WTC11 (cell line): ENCODE data around the gene TMEM179. TPM values are rescaled to one million over a fixed set of nuclear protein-coding genes. Genes with fewer than 3 reads are reported as not detected.
A peak's percentile ranks its signal among the peaks of the same experiment; 100 is the strongest.

Source experiments
- ATAC-seq: fragments of 200-7000 bp; cut with Tn5 transposase; 2 replicates; pipeline ENCODE4 v1.10.0; 2021; ENCODE audit warnings: mild to moderate bottlenecking, moderate library complexity
- CTCF ChIA-PET: fragments of 300-600 bp; sonication (Branson Sonifier 250); formaldehyde crosslinking; loops from one replicate; lab custom pipeline; 2021; ENCODE audit warnings: antibody characterized with exemption; lab: Charles Lee
- POLR2A ChIA-PET: fragments of 350-600 bp; sonication (Branson Sonifier 250); formaldehyde crosslinking; loops from one replicate; lab custom pipeline; 2021; ENCODE audit warnings: antibody characterized with exemption; lab: Charles Lee
- DNase-seq: peaks from one replicate; pipeline ENCODE4 v3.0.0; 2021; ENCODE audit warnings: low spot score
- H3K27ac Mint-ChIP-seq: 2 replicates; pipeline ENCODE4 v1.8.0; 2021; ENCODE audit warnings: mixed read lengths
- H3K27me3 Mint-ChIP-seq: 2 replicates; pipeline ENCODE4 v1.8.0; 2021; ENCODE audit warnings: low read depth, mild to moderate bottlenecking, moderate library complexity, mixed read lengths
- H3K36me3 Mint-ChIP-seq: 2 replicates; pipeline ENCODE4 v1.8.0; 2021; ENCODE audit warnings: mixed read lengths
- H3K4me1 Mint-ChIP-seq: 2 replicates; pipeline ENCODE4 v1.8.0; 2022; ENCODE audit warnings: mixed read lengths
- H3K4me3 Mint-ChIP-seq: 2 replicates; pipeline ENCODE4 v1.8.0; 2021; ENCODE audit warnings: mild to moderate bottlenecking, moderate library complexity, mixed read lengths
- H3K9me3 Mint-ChIP-seq: 2 replicates; pipeline ENCODE4 v1.8.0; 2021; ENCODE audit warnings: mixed read lengths
- AFF4 ChIP-seq: sonication (generic); formaldehyde crosslinking; IDR thresholded peaks from 2 replicates; pipeline ENCODE4 v1.8.1; 2023; ENCODE audit warnings: mild to moderate bottlenecking, missing genetic modification reagents, borderline replicate concordance
- CREM ChIP-seq: sonication (generic); formaldehyde crosslinking; IDR thresholded peaks from 2 replicates; pipeline ENCODE4 v1.8.1; 2022; ENCODE audit warnings: mild to moderate bottlenecking, missing genetic modification reagents, moderate library complexity
- ETV6 ChIP-seq: sonication (generic); formaldehyde crosslinking; IDR thresholded peaks from 2 replicates; pipeline ENCODE4 v1.8.1; 2022; ENCODE audit warnings: mild to moderate bottlenecking, missing genetic modification reagents
- HMGXB4 ChIP-seq: sonication (generic); formaldehyde crosslinking; IDR thresholded peaks from 2 replicates; pipeline ENCODE4 v1.8.1; 2023; ENCODE audit warnings: mild to moderate bottlenecking, moderate library complexity, missing genetic modification reagents
- KAT7 ChIP-seq: sonication (generic); formaldehyde crosslinking; IDR thresholded peaks from 2 replicates; pipeline ENCODE4 v1.8.1; 2023; ENCODE audit warnings: missing genetic modification reagents, mild to moderate bottlenecking, borderline replicate concordance
- NFATC4 ChIP-seq: fragments of 250-450 bp; sonication (Bioruptor Pico); IDR thresholded peaks from 2 replicates; pipeline ENCODE4 v1.9.0; 2021; ENCODE audit warnings: mild to moderate bottlenecking
- NR2C2 ChIP-seq: sonication (generic); formaldehyde crosslinking; IDR thresholded peaks from 2 replicates; pipeline ENCODE4 v1.8.0; 2022; ENCODE audit warnings: mild to moderate bottlenecking, missing genetic modification reagents
- SMAD3 ChIP-seq: sonication (generic); formaldehyde crosslinking; IDR thresholded peaks from 2 replicates; pipeline ENCODE4 v1.8.0; 2022; ENCODE audit warnings: missing genetic modification reagents, mild to moderate bottlenecking, borderline replicate concordance
- SOX15 ChIP-seq: fragments of 250-450 bp; sonication (Bioruptor Pico); IDR thresholded peaks from 2 replicates; pipeline ENCODE4 v1.9.0; 2021; ENCODE audit warnings: mild to moderate bottlenecking
- STAT6 ChIP-seq: sonication (generic); formaldehyde crosslinking; conservative IDR thresholded peaks from 2 replicates; pipeline ENCODE4 v1.8.1; 2023; ENCODE audit warnings: mild to moderate bottlenecking, low read depth, missing genetic modification reagents, moderate library complexity
- ZBTB21 ChIP-seq: sonication (generic); formaldehyde crosslinking; IDR thresholded peaks from 2 replicates; pipeline ENCODE4 v1.8.1; 2023; ENCODE audit warnings: mild to moderate bottlenecking, missing genetic modification reagents, borderline replicate concordance
- ZNF219 ChIP-seq: sonication (generic); formaldehyde crosslinking; IDR thresholded peaks from 2 replicates; pipeline ENCODE4 v1.8.0; 2023; ENCODE audit warnings: missing genetic modification reagents, mild to moderate bottlenecking, borderline replicate concordance
- ZNF263 ChIP-seq: sonication (generic); formaldehyde crosslinking; IDR thresholded peaks from 2 replicates; pipeline ENCODE4 v1.8.1; 2022; ENCODE audit warnings: low read depth, mild to moderate bottlenecking, moderate library complexity, missing genetic modification reagents
- ZNF512 ChIP-seq: sonication (generic); formaldehyde crosslinking; IDR thresholded peaks from 2 replicates; pipeline ENCODE4 v1.8.1; 2022; ENCODE audit warnings: missing genetic modification reagents, borderline replicate concordance
- ZNF532 ChIP-seq: fragments of 250-450 bp; sonication (Bioruptor Pico); IDR thresholded peaks from 2 replicates; pipeline ENCODE4 v1.9.0; 2021; ENCODE audit warnings: mild to moderate bottlenecking, borderline replicate concordance
- total RNA-seq: library from RNA; stranded (reverse); gene quantifications from 3 replicates; pipeline ENCODE4 v1.2.3, GENCODE V29; 2021

Gene TMEM179
- total RNA-seq, 1 experiment from 2014 or later = 2.4 TPM

- TF ChIP-seq HMGXB4 (CRISPR knock-in tag) (no peak), ETV6 (CRISPR knock-in tag) (no peak), ZBTB21 (CRISPR knock-in tag) (no peak)
- TF ChIP-seq, all 79 proteins: peak for 0
Measured at GRCh38 chr14:104544362-104544961, 60.1 kb downstream of the TMEM179 start (continued).

- ChIA-PET POLR2A (no interaction called here), CTCF (interaction anchor here (1.4 kb wide), 1 partner anchor 21 kb away, joined by 5 read pairs; no protein-coding TSS in a partner anchor)
- Mint-ChIP-seq H3K27ac (no peak overlapping the region), H3K4me3 (no peak overlapping the region), H3K9me3 (no peaks in the 10 kb centered on the region), H3K4me1 (peaks cover 4% of the 10 kb centered on the region; the same call in 1 of the 2 replicates), H3K27me3 (no peaks in the 10 kb centered on the region; the same call in 1 of the 2 replicates), H3K36me3 (no peaks in the 10 kb centered on the region)
- DNase-seq (no peak), ATAC-seq (peak; percentile 60)
- TF ChIP-seq ETV6 (CRISPR knock-in tag) (no peak), NFATC4 (CRISPR knock-in tag) (no peak), SMAD3 (CRISPR knock-in tag) (no peak)
Measured at GRCh38 chr14:104542871-104543830, 61.4 kb downstream of the TMEM179 start.

GRCh38 chr14:104541905-104542465, 62.6 kb downstream of the TMEM179 start:
- Mint-ChIP-seq H3K9me3 (no peaks in the 10 kb centered on the region), H3K4me3 (no peak overlapping the region), H3K27ac (no peak overlapping the region), H3K36me3 (no peaks in the 10 kb centered on the region), H3K27me3 (no peaks in the 10 kb centered on the region; the same call in 1 of the 2 replicates), H3K4me1 (peaks cover 4% of the 10 kb centered on the region; the same call in 1 of the 2 replicates)
- ATAC-seq (no peak), DNase-seq (no peak)
- ChIA-PET CTCF (interaction anchor here (1.4 kb wide), 1 partner anchor 23 kb away, joined by 5 read pairs; no protein-coding TSS in a partner anchor), POLR2A (no interaction called here)
- TF ChIP-seq SOX15 (CRISPR knock-in tag) (no peak), NR2C2 (CRISPR knock-in tag) (no peak), ZNF532 (no peak), AFF4 (CRISPR knock-in tag) (no peak), STAT6 (CRISPR knock-in tag) (no peak), ZNF219 (CRISPR knock-in tag) (no peak), CREM (no peak), ZNF512 (CRISPR knock-in tag) (no peak), ZNF263 (CRISPR knock-in tag) (no peak), KAT7 (CRISPR knock-in tag) (no peak)
